Activated CD8-positive, alpha-beta memory T cell treated with anti-CD3 and anti-CD28 coated beads, Interleukin-2, amount 10 ng/mL, durations not matched to agents 7 days and 5 days (primary cell): ENCODE data around the gene LRRC74A. TPM values are rescaled to one million over a fixed set of nuclear protein-coding genes. Genes with fewer than 3 reads are reported as not detected.
"Not testable (repeated sequence)": the region's sequence is repeated elsewhere in the genome, so short reads cannot be mapped to it uniquely, and the experiment has no call there.

Experiments
- ATAC-seq: fragments of 150-1000 bp; cut with Tn5 transposase; one replicate; pipeline ENCODE4 v1.10.0; 2021; ENCODE audit warnings: moderate library complexity
- CTCF ChIA-PET: fragments of 350-600 bp; sonication (Branson Sonifier 250); formaldehyde crosslinking; loops from one replicate; lab custom pipeline; 2021; ENCODE audit warnings: antibody characterized with exemption; lab: Charles Lee
- DNase-seq: peaks from one replicate; pipeline ENCODE4 v3.0.0-alpha.2; 2020
- H3K27ac Mint-ChIP-seq: one replicate; pipeline ENCODE4 v1.8.0; 2021; ENCODE audit warnings: mild to moderate bottlenecking, mixed read lengths
- H3K27me3 Mint-ChIP-seq: one replicate; pipeline ENCODE4 v1.8.0; 2021; ENCODE audit warnings: mixed read lengths
- H3K36me3 Mint-ChIP-seq: one replicate; pipeline ENCODE4 v1.8.0; 2021; ENCODE audit warnings: mild to moderate bottlenecking, mixed read lengths
- H3K4me1 Mint-ChIP-seq: one replicate; pipeline ENCODE4 v1.8.0; 2021; ENCODE audit warnings: mixed read lengths
- H3K4me3 Mint-ChIP-seq: one replicate; pipeline ENCODE4 v1.8.0; 2021; ENCODE audit warnings: mild to moderate bottlenecking, moderate library complexity, mixed read lengths
- H3K9me3 Mint-ChIP-seq: one replicate; pipeline ENCODE4 v1.8.0; 2022; ENCODE audit warnings: low read depth, mixed read lengths
- total RNA-seq, 2 experiments: library from RNA; stranded (reverse); gene quantifications; one replicate each; pipeline ENCODE4 v1.2.3, GENCODE V29; 2021

Gene LRRC74A
- total RNA-seq, 2 experiments from 2014 or later: not detected

GRCh38 chr14:76884853-76885276, 58.7 kb downstream of the LRRC74A start:
- no peak for ATAC-seq
- Mint-ChIP-seq H3K36me3 (no peaks in the 10 kb centered on the region), H3K27me3 (peaks cover 10% of the 10 kb centered on the region), H3K4me1 (peaks cover 5% of the 10 kb centered on the region), H3K4me3 (no peak overlapping the region), H3K27ac (no peak overlapping the region), H3K9me3 (no peaks in the 10 kb centered on the region)
- CTCF ChIA-PET: interaction anchor here (1.6 kb wide), 1 partner anchor 9 kb away, joined by 7 read pairs; no protein-coding TSS in a partner anchor
- DNase-seq: no peak

GRCh38 chr14:76887191-76887590, 61.0 kb downstream of the LRRC74A start:
- H3K36me3 Mint-ChIP-seq: peaks cover 1% of the 10 kb centered on the region
- no peak for DNase-seq
- H3K27ac Mint-ChIP-seq: no peak overlapping the region
- no peak overlapping the region for H3K4me3 Mint-ChIP-seq
- CTCF ChIA-PET: interaction anchor here (1.4 to 3.8 kb wide), 3 partner anchors 11 to 182 kb away, joined by 4 to 22 read pairs (median 5); no protein-coding TSS in a partner anchor
- H3K4me1 Mint-ChIP-seq: peaks cover 5% of the 10 kb centered on the region
- no peak for ATAC-seq
- H3K27me3 Mint-ChIP-seq: peaks cover 10% of the 10 kb centered on the region
- no peaks in the 10 kb centered on the region for H3K9me3 Mint-ChIP-seq

- no peaks in the 10 kb centered on the region for H3K4me1 Mint-ChIP-seq
- CTCF ChIA-PET: interaction anchor here (1.0 to 3.5 kb wide), 2 partner anchors 16 to 179 kb away, joined by 3 to 18 read pairs; no protein-coding TSS in a partner anchor
- no peak overlapping the region for H3K27ac Mint-ChIP-seq
- DNase-seq (no peak), ATAC-seq (no peak)
- peaks cover 4% of the 10 kb centered on the region for H3K36me3 Mint-ChIP-seq
- H3K9me3 Mint-ChIP-seq: peaks cover 8% of the 10 kb centered on the region
- H3K27me3 Mint-ChIP-seq: peaks cover 8% of the 10 kb centered on the region
- H3K4me3 Mint-ChIP-seq: no peak overlapping the region
These were observed 65.2 kb downstream of the LRRC74A start for GRCh38 chr14:76891391-76891790.

- peaks cover 8% of the 10 kb centered on the region for H3K9me3 Mint-ChIP-seq
- DNase-seq (no peak), ATAC-seq (no peak)
- no peak overlapping the region for H3K27ac Mint-ChIP-seq
- H3K4me1 Mint-ChIP-seq: no peaks in the 10 kb centered on the region
- no peaks in the 10 kb centered on the region for H3K27me3 Mint-ChIP-seq
- H3K4me3 Mint-ChIP-seq: no peak overlapping the region
- CTCF ChIA-PET: interaction anchor here (1.0 to 1.5 kb wide), 3 partner anchors 19 to 185 kb away, joined by 3 to 4 read pairs (median 4); no protein-coding TSS in a partner anchor
- peaks cover 4% of the 10 kb centered on the region for H3K36me3 Mint-ChIP-seq
These were observed 68.1 kb downstream of the LRRC74A start for GRCh38 chr14:76894308-76894707.

- H3K27ac Mint-ChIP-seq, H3K4me1 Mint-ChIP-seq, H3K4me3 Mint-ChIP-seq, CTCF ChIA-PET, ATAC-seq, DNase-seq, H3K36me3 Mint-ChIP-seq, H3K9me3 Mint-ChIP-seq, H3K27me3 Mint-ChIP-seq: not testable (repeated sequence)
These were observed 71.8 kb downstream of the LRRC74A start for GRCh38 chr14:76898006-76898405.

GRCh38 chr14:76900682-76901081, 74.5 kb downstream of the LRRC74A start:
- Mint-ChIP-seq H3K4me1 (peaks cover 10% of the 10 kb centered on the region), H3K36me3 (no peaks in the 10 kb centered on the region), H3K4me3 (no peak overlapping the region), H3K27ac (no peak overlapping the region), H3K27me3 (peaks cover 7% of the 10 kb centered on the region), H3K9me3 (no peaks in the 10 kb centered on the region)
- DNase-seq (no peak), ATAC-seq (no peak)
- CTCF ChIA-PET: interaction anchor here (1.1 to 3.2 kb wide), 4 partner anchors 12 to 237 kb away, joined by 3 to 16 read pairs (median 13); no protein-coding TSS in a partner anchor

GRCh38 chr14:76901171-76902055, 75.2 kb downstream of the LRRC74A start:
- ATAC-seq (no peak), DNase-seq (no peak)
- peaks cover 7% of the 10 kb centered on the region for H3K27me3 Mint-ChIP-seq
- H3K27ac Mint-ChIP-seq: no peak overlapping the region
- no peaks in the 10 kb centered on the region for H3K36me3 Mint-ChIP-seq
- H3K4me3 Mint-ChIP-seq: no peak overlapping the region
- peaks cover 10% of the 10 kb centered on the region for H3K4me1 Mint-ChIP-seq
- no peaks in the 10 kb centered on the region for H3K9me3 Mint-ChIP-seq
- CTCF ChIA-PET: interaction anchor here (2.3 to 3.2 kb wide), 3 partner anchors 11 to 169 kb away, joined by 12 to 16 read pairs (median 14); no protein-coding TSS in a partner anchor

- Mint-ChIP-seq H3K36me3 (peaks cover 2% of the 10 kb centered on the region), H3K27ac (no peak overlapping the region), H3K4me3 (no peak overlapping the region), H3K27me3 (peaks cover 7% of the 10 kb centered on the region), H3K4me1 (peaks cover 12% of the 10 kb centered on the region), H3K9me3 (no peaks in the 10 kb centered on the region)
- no peak for ATAC-seq
- DNase-seq: no peak
- CTCF ChIA-PET: no interaction called here
These were observed 76.4 kb downstream of the LRRC74A start for GRCh38 chr14:76902591-76902990.

GRCh38 chr14:76904100-76904739, 78.0 kb downstream of the LRRC74A start:
- H3K9me3 Mint-ChIP-seq: no peaks in the 10 kb centered on the region
- peaks cover 5% of the 10 kb centered on the region for H3K36me3 Mint-ChIP-seq
- peaks cover 22% of the 10 kb centered on the region for H3K4me1 Mint-ChIP-seq
- CTCF ChIA-PET: interaction anchor here (0.8 to 2.5 kb wide), 9 partner anchors 9 to 167 kb away, joined by 3 to 13 read pairs (median 10); no protein-coding TSS in a partner anchor
- peaks cover 7% of the 10 kb centered on the region for H3K27me3 Mint-ChIP-seq
- H3K27ac Mint-ChIP-seq: no peak overlapping the region
- no peak overlapping the region for H3K4me3 Mint-ChIP-seq
- no peak for ATAC-seq
- DNase-seq: no peak

- no peak overlapping the region for H3K27ac Mint-ChIP-seq
- H3K4me1 Mint-ChIP-seq: peaks cover 29% of the 10 kb centered on the region
- CTCF ChIA-PET: interaction anchor here (0.7 to 2.5 kb wide), 10 partner anchors 8 to 166 kb away, joined by 3 to 13 read pairs (median 9); no protein-coding TSS in a partner anchor
- H3K27me3 Mint-ChIP-seq: peaks cover 7% of the 10 kb centered on the region
- DNase-seq: peak; percentile 78
- peaks cover 5% of the 10 kb centered on the region for H3K36me3 Mint-ChIP-seq
- H3K4me3 Mint-ChIP-seq: no peak overlapping the region
- no peaks in the 10 kb centered on the region for H3K9me3 Mint-ChIP-seq
- ATAC-seq: peak; percentile 75
These were observed 78.7 kb downstream of the LRRC74A start for GRCh38 chr14:76904740-76905569.

GRCh38 chr14:76908834-76909233, 82.6 kb downstream of the LRRC74A start:
- Mint-ChIP-seq H3K36me3 (peaks cover 5% of the 10 kb centered on the region), H3K27me3 (peaks cover 2% of the 10 kb centered on the region), H3K27ac (peak overlapping the region; percentile 92), H3K9me3 (no peaks in the 10 kb centered on the region), H3K4me3 (peak overlapping the region; percentile 17), H3K4me1 (peaks cover 53% of the 10 kb centered on the region)
- peak; percentile 85 for ATAC-seq
- CTCF ChIA-PET: interaction anchor here (0.8 to 14.2 kb wide), 10 partner anchors 10 to 161 kb away, joined by 3 to 221 read pairs (median 34); partner anchors contain the start of gene IRF2BPL
- DNase-seq: peak; percentile 92

- Mint-ChIP-seq H3K4me1 (peaks cover 55% of the 10 kb centered on the region), H3K27me3 (no peaks in the 10 kb centered on the region), H3K27ac (peak overlapping the region; percentile 92), H3K36me3 (peaks cover 5% of the 10 kb centered on the region), H3K4me3 (no peak overlapping the region), H3K9me3 (no peaks in the 10 kb centered on the region)
- DNase-seq (no peak), ATAC-seq (no peak)
- CTCF ChIA-PET: interaction anchor here (0.8 to 14.2 kb wide), 10 partner anchors 10 to 161 kb away, joined by 3 to 221 read pairs (median 34); partner anchors contain the start of gene IRF2BPL
These were observed 83.1 kb downstream of the LRRC74A start for GRCh38 chr14:76909266-76909665.
